ENCODE results near the gene ADNP2.

DNA sequence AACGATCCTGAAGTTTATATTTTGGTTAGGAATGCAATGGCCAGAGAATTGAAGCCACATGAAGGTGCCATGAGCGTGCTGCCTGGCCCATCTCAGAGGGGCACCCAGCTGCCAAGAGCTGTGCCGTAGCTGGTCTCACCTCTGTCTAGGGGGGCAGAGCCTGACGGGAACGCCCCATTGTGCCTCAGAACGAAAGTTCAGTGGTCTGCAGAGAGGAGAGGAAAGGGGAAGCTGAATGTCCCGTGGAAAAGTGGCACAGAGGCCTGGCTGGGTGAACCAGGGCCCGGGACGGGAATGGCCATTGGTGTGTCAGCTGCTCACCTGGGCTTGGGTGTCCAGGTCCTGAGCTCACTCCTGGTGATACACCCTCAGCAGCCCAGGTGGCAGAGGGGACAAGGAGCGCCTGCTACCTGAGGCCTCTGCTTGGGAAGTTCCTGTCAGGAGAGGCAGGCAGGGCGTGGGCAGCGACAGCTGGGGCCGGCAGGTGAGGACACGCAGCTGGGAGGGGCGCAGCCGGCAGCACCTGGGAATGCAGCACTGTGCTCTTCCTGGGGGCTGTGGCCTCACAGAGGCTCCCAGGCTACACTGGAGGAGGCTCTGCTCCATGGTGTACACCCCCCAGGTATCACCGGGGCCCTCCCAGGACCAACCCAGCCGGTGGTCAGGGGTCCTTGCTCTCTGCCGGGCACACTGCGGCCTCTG is 70.9 kb downstream of the ADNP2 start:
- TF ChIP-seq POLR2A (IDR thresholded peaks at IDR 0.05) (no peak), EP300 (IDR thresholded peaks at IDR 0.05) (no peak)
- TF ChIP-seq, protein P1, sequence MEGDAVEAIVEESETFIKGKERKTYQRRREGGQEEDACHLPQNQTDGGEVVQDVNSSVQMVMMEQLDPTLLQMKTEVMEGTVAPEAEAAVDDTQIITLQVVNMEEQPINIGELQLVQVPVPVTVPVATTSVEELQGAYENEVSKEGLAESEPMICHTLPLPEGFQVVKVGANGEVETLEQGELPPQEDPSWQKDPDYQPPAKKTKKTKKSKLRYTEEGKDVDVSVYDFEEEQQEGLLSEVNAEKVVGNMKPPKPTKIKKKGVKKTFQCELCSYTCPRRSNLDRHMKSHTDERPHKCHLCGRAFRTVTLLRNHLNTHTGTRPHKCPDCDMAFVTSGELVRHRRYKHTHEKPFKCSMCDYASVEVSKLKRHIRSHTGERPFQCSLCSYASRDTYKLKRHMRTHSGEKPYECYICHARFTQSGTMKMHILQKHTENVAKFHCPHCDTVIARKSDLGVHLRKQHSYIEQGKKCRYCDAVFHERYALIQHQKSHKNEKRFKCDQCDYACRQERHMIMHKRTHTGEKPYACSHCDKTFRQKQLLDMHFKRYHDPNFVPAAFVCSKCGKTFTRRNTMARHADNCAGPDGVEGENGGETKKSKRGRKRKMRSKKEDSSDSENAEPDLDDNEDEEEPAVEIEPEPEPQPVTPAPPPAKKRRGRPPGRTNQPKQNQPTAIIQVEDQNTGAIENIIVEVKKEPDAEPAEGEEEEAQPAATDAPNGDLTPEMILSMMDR (IDR thresholded peaks at IDR 0.05), result no peak

Data from tibial nerve (tissue), 4 donors.